HG03196 (cell line): ENCODE measurements around the gene MMP8.

Experiments used
- ATAC-seq: cut with Tn5 transposase; IDR thresholded peaks from one replicate; pipeline ENCODE4 v1.9.1; 2021; ENCODE audit not compliant: unreplicated experiment

The MMP8 gene

DNA sequence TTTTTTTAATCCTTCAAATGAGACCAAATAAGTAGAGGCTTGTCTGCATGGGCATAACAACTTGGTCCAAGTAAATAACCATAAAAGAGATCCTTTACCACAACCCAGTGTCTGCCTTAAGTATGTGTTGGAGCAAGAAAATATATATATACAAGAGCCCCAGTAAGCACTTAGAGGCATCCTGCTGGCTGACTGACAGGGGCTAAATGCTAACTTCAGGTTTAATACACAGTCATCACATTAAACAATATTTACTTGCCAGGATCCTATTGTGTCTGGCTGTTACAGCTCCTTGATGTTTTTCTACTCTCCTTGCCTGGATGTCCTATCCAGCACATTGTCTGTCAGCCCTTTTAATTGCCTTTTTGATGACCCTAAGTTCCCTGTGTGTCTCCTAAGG lies 62.1 kb downstream of the MMP8 start:
- ATAC-seq, result no peak
